H1 (cell line): ENCODE results near the gene MYLK. TPM values are rescaled to one million over a fixed set of nuclear protein-coding genes. Genes with fewer than 3 reads are reported as not detected.

Experiments
- CTCF ChIA-PET: fragments of 300-600 bp; sonication (Branson Sonifier 250); formaldehyde crosslinking; loops from one replicate; lab custom pipeline; 2021; ENCODE audit not compliant: partially characterized antibody; lab: Charles Lee
- POLR2A ChIA-PET: fragments of 300-600 bp; sonication (Branson Sonifier 250); formaldehyde crosslinking; loops from one replicate; lab custom pipeline; 2021; ENCODE audit warnings: inconsistent platforms; ENCODE audit not compliant: partially characterized antibody; lab: Charles Lee
- DNase-seq, 2 experiments: peaks; one replicate each; pipeline versions ENCODE4 v3.0.0 to v3.0.0-alpha.2; 2010 to 2022; ENCODE audit warnings: low spot score in 2 of 2, low read depth in 1 of 2, mixed read lengths in 1 of 2
- FAIRE-seq: peaks from 2 replicates; lab custom pipeline; 2011; peaks lifted over from hg19 to GRCh38; lab: Jason Lieb, UNC
- H2AFZ ChIP-seq: 2 replicates; pipeline ENCODE4 v1.8.1; 2012; ENCODE audit warnings: low read length, inconsistent platforms
- H2AK5ac ChIP-seq: 2 replicates; pipeline ENCODE4 v1.6.1; 2013; ENCODE audit warnings: low read depth, low read length
- H2BK120ac ChIP-seq: replicated peaks from 2 replicates; pipeline ENCODE3; 2013; ENCODE audit warnings: low read depth, low read length, inconsistent platforms
- H2BK12ac ChIP-seq: 2 replicates; pipeline ENCODE4 v1.6.1; 2013; ENCODE audit warnings: low read depth, low read length
- H2BK15ac ChIP-seq: 2 replicates; pipeline ENCODE4 v1.6.1; 2013; ENCODE audit warnings: low read length
- H2BK20ac ChIP-seq: 2 replicates; pipeline ENCODE4 v1.6.1; 2013; ENCODE audit warnings: low read length
- H2BK5ac ChIP-seq: 2 replicates; pipeline ENCODE4 v1.6.1; 2013; ENCODE audit warnings: low read depth, low read length
- H3K14ac ChIP-seq: 2 replicates; pipeline ENCODE4 v1.6.1; 2013; ENCODE audit warnings: inconsistent platforms; ENCODE audit not compliant: insufficient read length
- H3K18ac ChIP-seq: 2 replicates; pipeline ENCODE4 v1.6.1; 2013; ENCODE audit warnings: low read length; ENCODE audit errors: extremely low read depth
- H3K23ac ChIP-seq: 2 replicates; pipeline ENCODE4 v1.6.1; 2013; ENCODE audit warnings: inconsistent platforms; ENCODE audit not compliant: insufficient read length
- H3K23me2 ChIP-seq: 2 replicates; pipeline ENCODE4 v1.6.1; 2013; ENCODE audit warnings: low read depth, low read length
- H3K27ac ChIP-seq: 2 replicates; pipeline ENCODE4 v1.6.1; 2011; ENCODE audit warnings: low read depth, low read length, inconsistent platforms
- H3K27me3 ChIP-seq, 4 experiments: replicated peaks in 1 of 4; 1 replicate in 1 of 4; 2 replicates in 3 of 4; pipeline versions ENCODE4 v1.6.1 to v1.8.1; 2011 to 2013; ENCODE audit warnings: low read length in 3 of 4, mild to moderate bottlenecking in 3 of 4, inconsistent platforms in 2 of 4, mixed read lengths in 2 of 4, moderate library complexity in 1 of 4; ENCODE audit not compliant: control insufficient read depth in 3 of 4, insufficient read depth in 3 of 4; ENCODE audit errors: extremely low read depth in 1 of 4
- H3K36me3 ChIP-seq, 4 experiments: 2 replicates each; pipeline versions ENCODE4 v1.6.1 to v1.8.1; 2011 to 2013; ENCODE audit warnings: mild to moderate bottlenecking in 4 of 4, low read length in 3 of 4, moderate library complexity in 2 of 4, control low read depth in 1 of 4, inconsistent platforms in 1 of 4; ENCODE audit not compliant: insufficient read depth in 4 of 4, control insufficient read depth in 2 of 4
- H3K4ac ChIP-seq: replicated peaks from 2 replicates; pipeline ENCODE3; 2013; ENCODE audit warnings: low read length, low read depth, mixed read lengths, inconsistent platforms; ENCODE audit not compliant: insufficient read length
- H3K4me1 ChIP-seq, 4 experiments: replicated peaks in 1 of 4; 1 replicate in 1 of 4; 2 replicates in 3 of 4; pipeline versions ENCODE4 v1.6.1 to v1.8.1; 2011 to 2013; ENCODE audit warnings: low read length in 3 of 4, inconsistent platforms in 2 of 4, mixed read lengths in 1 of 4; ENCODE audit not compliant: insufficient read depth in 4 of 4, control insufficient read depth in 3 of 4
- H3K4me2 ChIP-seq, 2 experiments: 2 replicates each; pipeline versions ENCODE4 v1.6.1 to v1.8.1; 2011 to 2013; ENCODE audit warnings: low read depth in 2 of 2, low read length in 2 of 2, control low read depth in 1 of 2, inconsistent platforms in 1 of 2, mild to moderate bottlenecking in 1 of 2; ENCODE audit not compliant: insufficient read depth in 1 of 2
- H3K4me3 ChIP-seq, 4 experiments: fragments of 200-600, 300-600 bp in 1 of 4; sonication (generic), shearing (Covaris generic), sonication (Bioruptor Twin) in 1 of 4; 2 replicates each; pipeline versions ENCODE4 v1.5.1 to v1.8.1; 2011 to 2016; ENCODE audit warnings: low read length in 4 of 4, low read depth in 3 of 4, control low read depth in 2 of 4, inconsistent platforms in 2 of 4, mild to moderate bottlenecking in 2 of 4, mixed read lengths in 1 of 4, moderate library complexity in 1 of 4; ENCODE audit not compliant: insufficient read depth in 2 of 4; ENCODE audit errors: extremely low read depth in 1 of 4
- H3K56ac ChIP-seq: replicated peaks from 2 replicates; pipeline ENCODE3; 2013; ENCODE audit warnings: low read depth, mild to moderate bottlenecking, mixed read lengths, low read length, inconsistent platforms; ENCODE audit not compliant: insufficient read length
- H3K79me1 ChIP-seq: 2 replicates; pipeline ENCODE4 v1.6.1; 2013; ENCODE audit warnings: low read depth, low read length, control low read depth
- H3K79me2 ChIP-seq, 2 experiments: 2 replicates each; pipeline versions ENCODE4 v1.6.1 to v1.8.1; 2012 to 2013; ENCODE audit warnings: low read length in 2 of 2, mild to moderate bottlenecking in 2 of 2, inconsistent platforms in 1 of 2; ENCODE audit not compliant: insufficient read depth in 2 of 2, control insufficient read depth in 1 of 2
- H3K9ac ChIP-seq, 4 experiments: replicated peaks in 1 of 4; 1 replicate in 1 of 4; 2 replicates in 3 of 4; pipeline versions ENCODE4 v1.6.1 to v1.8.1; 2011 to 2013; ENCODE audit warnings: low read depth in 3 of 4, low read length in 3 of 4, control low read depth in 2 of 4, mild to moderate bottlenecking in 2 of 4, moderate library complexity in 2 of 4, inconsistent platforms in 1 of 4; ENCODE audit errors: extremely low read depth in 1 of 4
- H3K9me3 ChIP-seq, 2 experiments: 2 replicates each; pipeline versions ENCODE4 v1.6.1 to v1.8.1; 2012 to 2013; ENCODE audit warnings: mild to moderate bottlenecking in 2 of 2, moderate library complexity in 2 of 2, control low read depth in 1 of 2, inconsistent platforms in 1 of 2, low read depth in 1 of 2, low read length in 1 of 2, mixed read lengths in 1 of 2; ENCODE audit not compliant: insufficient read depth in 2 of 2
- H4K20me1 ChIP-seq, 2 experiments: replicated peaks in 1 of 2; 2 replicates each; pipeline versions ENCODE3 to v1.8.1; 2011 to 2013; ENCODE audit warnings: inconsistent platforms in 2 of 2, low read length in 2 of 2, mild to moderate bottlenecking in 1 of 2; ENCODE audit not compliant: insufficient read depth in 2 of 2, control insufficient read depth in 1 of 2
- H4K5ac ChIP-seq: 2 replicates; pipeline ENCODE4 v1.6.1; 2013; ENCODE audit warnings: low read length, low read depth, mixed read lengths, inconsistent platforms; ENCODE audit not compliant: insufficient read length
- H4K8ac ChIP-seq: 2 replicates; pipeline ENCODE4 v1.8.0; 2013; ENCODE audit warnings: mild to moderate bottlenecking, moderate library complexity, low read length, inconsistent platforms; ENCODE audit not compliant: insufficient read depth; ENCODE audit errors: extremely low read depth
- H4K91ac ChIP-seq: replicated peaks from 2 replicates; pipeline ENCODE3; 2013; ENCODE audit warnings: low read length, mixed read lengths, inconsistent platforms; ENCODE audit not compliant: insufficient read length
- BACH1 ChIP-seq: IDR thresholded peaks from 2 replicates; pipeline ENCODE4 v1.6.1; 2012; ENCODE audit warnings: low read length, improper control_type of control experiment
- CHD1 ChIP-seq: IDR thresholded peaks from 2 replicates; pipeline ENCODE4 v1.6.1; 2012; ENCODE audit warnings: low read depth, low read length, improper control_type of control experiment
- PHF8 ChIP-seq: fragments of 200-600 bp; sonication (generic); conservative IDR thresholded peaks from 2 replicates; pipeline ENCODE4 v1.7.1; 2012; ENCODE audit warnings: low read depth, mild to moderate bottlenecking, inconsistent platforms, low read length, moderate library complexity
- RNF2 ChIP-seq: fragments of 200-900, 300-1000 bp; sonication (generic); IDR thresholded peaks from 2 replicates; pipeline ENCODE4 v1.7.1; 2016; ENCODE audit warnings: borderline replicate concordance, low read depth, mild to moderate bottlenecking, antibody characterized with exemption, low read length; ENCODE audit not compliant: poor library complexity, severe bottlenecking; ENCODE audit errors: missing control alignments
- SP1 ChIP-seq: IDR thresholded peaks from 2 replicates; pipeline ENCODE4 v1.6.1; 2011; ENCODE audit warnings: low read depth, low read length
- SP2 ChIP-seq: IDR thresholded peaks from 2 replicates; pipeline ENCODE4 v1.6.1; 2012; ENCODE audit warnings: mild to moderate bottlenecking, low read length, inconsistent platforms
- SUZ12 ChIP-seq: fragments of 200-600 bp; sonication (generic); IDR thresholded peaks from 2 replicates; pipeline ENCODE4 v1.6.1; 2012; ENCODE audit warnings: mild to moderate bottlenecking, inconsistent platforms, low read length, moderate library complexity, mixed read lengths
- WGBS, 2 experiments: shearing (Covaris generic) in 1 of 2; methylation state at CpG; one replicate each; pipeline versions ENCODE4 v1.1.6 to v1.1.7; 2013 to 2015; ENCODE audit warnings: low lambda C conversion rate in 2 of 2, mixed read lengths in 2 of 2, inconsistent platforms in 1 of 2, low coverage in 1 of 2, missing lambda C conversion rate in 1 of 2; ENCODE audit not compliant: insufficient replicate concordance in 2 of 2, insufficient coverage in 1 of 2, insufficient read length in 1 of 2; ENCODE audit errors: extremely low coverage in 1 of 2, missing lambda C conversion rate in 1 of 2; 5-methylcytosine and 5-hydroxymethylcytosine counted together
- polyA plus RNA-seq, 7 experiments: library from polyadenylated mRNA; depleted of rRNA in 3 of 7; stranded (reverse) in 5 of 7; unstranded in 2 of 7; fragments of >200 nt in 5 of 7; fragments of 200-250 nt in 2 of 7; gene quantifications; 1 replicate in 5 of 7; 2 replicates in 1 of 7; 4 replicates in 1 of 7; pipeline versions ENCODE4 v1.2.1 to v1.2.3, GENCODE V29; 2011 to 2013; ENCODE audit warnings: missing spikeins in 2 of 7, mixed read lengths in 2 of 7
- total RNA-seq: library from RNA; stranded (reverse); fragmentation: NEBNext Ultra II Directional; extraction: Animal tissue kit (Norgen Biotek cat#: 25700); gene quantifications from 2 replicates; pipeline ENCODE4 v1.2.1, GENCODE V29; 2021
- TF ChIP-seq, protein P1 (sequence below): IDR thresholded peaks from 2 replicates; pipeline ENCODE4 v1.6.1; 2011; ENCODE audit warnings: low read length, improper control_type of control experiment

The MYLK gene
- total and polyA plus RNA-seq, 2 of the 8 experiments (the other 6 are each of a cell fraction or from before 2014, with no cell fraction given), result 11.6 to 21.3 TPM

DNA sequence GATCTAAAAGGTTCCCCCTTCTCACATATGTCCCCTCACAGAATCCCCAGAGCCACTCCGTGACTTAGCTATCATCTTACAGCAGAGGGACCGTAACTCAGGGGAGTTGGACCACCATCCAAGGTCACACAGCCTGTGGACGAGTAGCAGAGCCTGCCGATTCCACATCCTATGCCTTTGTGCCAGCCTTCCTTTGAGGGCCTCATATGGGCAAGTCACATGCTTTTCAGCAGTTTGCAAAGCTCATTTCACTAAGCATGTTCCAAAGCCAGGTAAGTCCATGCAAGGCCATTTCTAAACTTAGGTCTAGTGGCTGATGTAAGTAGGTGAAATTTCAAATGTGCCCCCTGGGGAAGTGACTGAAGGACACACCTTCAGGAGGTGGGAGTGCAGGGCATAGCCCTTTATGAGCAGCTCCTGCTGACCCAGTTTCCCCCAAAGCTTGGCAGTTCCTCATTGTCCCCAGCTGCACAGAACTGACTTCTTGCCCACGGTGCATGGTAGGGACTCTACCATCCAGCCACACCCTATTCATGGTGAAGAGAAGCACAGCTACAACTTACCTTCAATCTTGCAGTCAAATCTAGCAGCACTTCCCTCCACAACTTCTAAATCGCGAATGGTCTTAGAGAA lies 265.9 kb downstream of the MYLK start:
- Histone ChIP-seq H3K4me2 (no peak overlapping the region), H2BK5ac (no peak overlapping the region), H3K27ac (no peak overlapping the region), H3K23me2 (no peaks in the 10 kb centered on the region), H3K4ac (no peak overlapping the region), H2BK20ac (no peak overlapping the region), H4K8ac (no peak overlapping the region), H2BK120ac (no peak overlapping the region), H3K79me1 (no peaks in the 10 kb centered on the region), H3K56ac (no peak overlapping the region), H3K18ac (no peak overlapping the region), H4K5ac (no peak overlapping the region), H3K27me3 (no peaks in the 10 kb centered on the region), H3K9me3 (no peaks in the 10 kb centered on the region), H3K79me2 (no peaks in the 10 kb centered on the region), H4K91ac (no peak overlapping the region), H3K4me1 (0 out of 7 replicates have a peak, but pooled peaks cover 0 to 4% (median 1%) of the 10 kb centered on the region in 4 experiments), H4K20me1 (no peaks in the 10 kb centered on the region), H3K9ac (no peak overlapping the region), H3K36me3 (peaks cover 0 to 5% (median 0%) of the 10 kb centered on the region in 4 experiments; a peak in 2 of 8 replicates), H2BK15ac (no peak overlapping the region), H3K23ac (no peak overlapping the region), H2AK5ac (no peak overlapping the region), H2AFZ (no peak overlapping the region), H3K4me3 (no peak overlapping the region), H2BK12ac (no peak overlapping the region), H3K14ac (no peak overlapping the region)
- FAIRE-seq, result no peak
- no peak for DNase-seq
- WGBS, 2 experiments, result 87% methylated on average over 7 of the region's 7 CpGs; no CpG with 5 or more reads in 1 of the 2 experiments
- ChIA-PET CTCF (interaction anchor here (1.0 to 9.1 kb wide), 7 partner anchors 12 to 57 kb away, joined by 3 to 46 read pairs (median 4); no protein-coding TSS in a partner anchor), POLR2A (interaction anchor here (1.6 to 2.0 kb wide), 3 partner anchors 9 to 35 kb away, joined by 3 to 7 read pairs (median 4); no protein-coding TSS in a partner anchor)
- TF ChIP-seq, protein P1, sequence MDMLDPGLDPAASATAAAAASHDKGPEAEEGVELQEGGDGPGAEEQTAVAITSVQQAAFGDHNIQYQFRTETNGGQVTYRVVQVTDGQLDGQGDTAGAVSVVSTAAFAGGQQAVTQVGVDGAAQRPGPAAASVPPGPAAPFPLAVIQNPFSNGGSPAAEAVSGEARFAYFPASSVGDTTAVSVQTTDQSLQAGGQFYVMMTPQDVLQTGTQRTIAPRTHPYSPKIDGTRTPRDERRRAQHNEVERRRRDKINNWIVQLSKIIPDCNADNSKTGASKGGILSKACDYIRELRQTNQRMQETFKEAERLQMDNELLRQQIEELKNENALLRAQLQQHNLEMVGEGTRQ, result no peak
- TF ChIP-seq RNF2 (no peak), SUZ12 (no peak), PHF8 (no peak), BACH1 (no peak), SP2 (no peak), CHD1 (no peak), SP1 (no peak)
